ENCODE data around the gene CRB3.
"Not testable (repeated sequence)": the region's sequence is repeated elsewhere in the genome, so short reads cannot be mapped to it uniquely, and the experiment has no call there.

The CRB3 gene

GRCh38 chr19:6464070-6464873, at the start of gene CRB3:
Gene CRB3, plus strand, starts transcription at chr19:6464271. Its CDS starts 431 bp downstream, at chr19:6464702.
- DNase-seq (ENCODE audit: low spot score) = peak; percentile 57

GRCh38 chr19:6414793-6415590, 49.1 kb upstream of the CRB3 start:
- no peak for DNase-seq (ENCODE audit: low spot score)

- DNase-seq (ENCODE audit: low spot score) = no peak
Measured at GRCh38 chr19:6415591-6416190, 48.4 kb upstream of the CRB3 start.

GRCh38 chr19:6416658-6417405, 47.2 kb upstream of the CRB3 start:
- no peak for DNase-seq (ENCODE audit: low spot score)

- DNase-seq (ENCODE audit: low spot score) = no peak
Measured at GRCh38 chr19:6417713-6418561, 46.1 kb upstream of the CRB3 start.

- DNase-seq (ENCODE audit: low spot score) = no peak
Measured at GRCh38 chr19:6418562-6418932, 45.5 kb upstream of the CRB3 start.

- DNase-seq (ENCODE audit: low spot score) = no peak
Measured at GRCh38 chr19:6421075-6422014, 42.7 kb upstream of the CRB3 start.

GRCh38 chr19:6423499-6424194, 40.4 kb upstream of the CRB3 start:
- DNase-seq (ENCODE audit: low spot score) = no peak

- DNase-seq (ENCODE audit: low spot score) = no peak
Measured at GRCh38 chr19:6424195-6424938, 39.7 kb upstream of the CRB3 start, which contains the start of gene KHSRP. Gene KHSRP, minus strand, starts transcription at chr19:6424811. Its CDS starts 110 bp downstream, at chr19:6424701.

GRCh38 chr19:6424939-6425731, 38.9 kb upstream of the CRB3 start:
- peak; percentile 100 for DNase-seq (ENCODE audit: low spot score)

GRCh38 chr19:6425732-6426620, 38.1 kb upstream of the CRB3 start:
- DNase-seq (ENCODE audit: low spot score) = no peak

GRCh38 chr19:6427131-6427530, 36.9 kb upstream of the CRB3 start:
- no peak for DNase-seq (ENCODE audit: low spot score)

- not testable (repeated sequence) for DNase-seq (ENCODE audit: low spot score)
Measured at GRCh38 chr19:6428692-6429418, 35.2 kb upstream of the CRB3 start.

GRCh38 chr19:6429419-6430221, 34.5 kb upstream of the CRB3 start:
- no peak for DNase-seq (ENCODE audit: low spot score)

GRCh38 chr19:6431891-6432290, 32.2 kb upstream of the CRB3 start:
- DNase-seq (ENCODE audit: low spot score) = no peak

Data from CD4-positive, alpha-beta T cell treated with Interleukin-2 at 100 ng/mL for 4 hours (primary cell).